ENCODE measurements around the gene DGKA. TPM values are rescaled to one million over a fixed set of nuclear protein-coding genes. Genes with fewer than 3 reads are reported as not detected.

Gene DGKA
- total RNA-seq, 4 donors from 2014 or later: 101 to 268 (median 138) TPM

GRCh38 chr12:55938826-55939501 is 8.0 kb downstream of the DGKA start:
- no peak for TF ChIP-seq POLR2A (IDR thresholded peaks at IDR 0.05)
- no peak for TF ChIP-seq POLR2AphosphoS5 (IDR thresholded peaks at IDR 0.05)
- no peak for TF ChIP-seq CTCF (IDR thresholded peaks at IDR 0.05)
- 92 to 93% methylated on average over 4 to 8 of the region's 8 CpGs for WGBS, 2 donors (ENCODE audit: low coverage in 1 of 2)
- Histone ChIP-seq H3K36me3 (peaks cover 0 to 11% (median 4%) of the 10 kb centered on the region in 4 donors), H3K27me3 (no peaks in the 10 kb centered on the region), H3K4me3 (no peak overlapping the region), H3K9me3 (no peaks in the 10 kb centered on the region), H3K27ac (peak overlapping the region in 3 of 4 donors; percentile 58 to 72 (median 59)), H3K4me1 (peaks cover 3 to 17% (median 7%) of the 10 kb centered on the region in 4 donors)
- in situ Hi-C loops (cut with MboI; ENCODE audit: low pct_ligation_motif_present in 1 of 4, low pct_unique_long_range_greater_than_20kb in 1 of 4, low sequenced_read_pairs in 3 of 4) (loop anchor here in 3 of 4 donors (5.0 to 25.0 kb wide), 5 partner anchors 124 to 204 kb away; partner anchors contain the start of genes ORMDL2 (in 2 of the 3), SARNP (in 2 of the 3) and GDF11 (in 1 of the 3)), intact Hi-C loops (cut with DNase I; ENCODE audit: low total_unique reads) (loop anchor here (5.0 kb wide), 1 partner anchor 947 kb away; no protein-coding TSS in a partner anchor)
- no peak for DNase-seq

GRCh38 chr12:55940065-55940732 is 9.2 kb downstream of the DGKA start:
- no peak overlapping the region for H3K4me3 ChIP-seq
- in situ Hi-C loops (cut with MboI; ENCODE audit: low pct_ligation_motif_present in 1 of 4, low pct_unique_long_range_greater_than_20kb in 1 of 4, low sequenced_read_pairs in 3 of 4): loop anchor here in 3 of 4 donors (10.0 to 25.0 kb wide), 2 partner anchors 125 to 128 kb away; partner anchors contain the start of genes ORMDL2 (in 3 of the 3) and SARNP (in 3 of the 3)

GRCh38 chr12:55942055-55942454 is 11.1 kb downstream of the DGKA start:
- Histone ChIP-seq H3K9me3 (no peaks in the 10 kb centered on the region), H3K27me3 (no peaks in the 10 kb centered on the region), H3K4me1 (peaks cover 0 to 10% (median 7%) of the 10 kb centered on the region in 4 donors), H3K4me3 (no peak overlapping the region), H3K27ac (no peak overlapping the region), H3K36me3 (peaks cover 0 to 23% (median 4%) of the 10 kb centered on the region in 4 donors)
- no peak for DNase-seq
- intact Hi-C loops (cut with DNase I; ENCODE audit: low total_unique reads) (no loop called here), in situ Hi-C loops (cut with MboI; ENCODE audit: low pct_ligation_motif_present in 1 of 4, low pct_unique_long_range_greater_than_20kb in 1 of 4, low sequenced_read_pairs in 3 of 4) (loop anchor here in 3 of 4 donors (10.0 to 25.0 kb wide), 2 partner anchors 127 to 130 kb away; partner anchors contain the start of genes ORMDL2 (in 3 of the 3) and SARNP (in 3 of the 3))
- 83 to 90% methylated on average over 1 to 4 of the region's 4 CpGs for WGBS, 2 donors (ENCODE audit: low coverage in 1 of 2)
- TF ChIP-seq EP300 (IDR thresholded peaks at IDR 0.05; ENCODE audit: low read depth) (no peak), CTCF (IDR thresholded peaks at IDR 0.05) (no peak), POLR2AphosphoS5 (IDR thresholded peaks at IDR 0.05) (no peak), POLR2A (IDR thresholded peaks at IDR 0.05) (no peak)

More at GRCh38 chr12:55940065-55940732, 9.2 kb downstream of the DGKA start:
- Histone ChIP-seq H3K27ac (peak overlapping the region; percentile 58 to 72 (median 60)), H3K9me3 (no peaks in the 10 kb centered on the region), H3K27me3 (no peaks in the 10 kb centered on the region), H3K36me3 (peaks cover 0 to 13% (median 4%) of the 10 kb centered on the region in 4 donors), H3K4me1 (peaks cover 0 to 14% (median 7%) of the 10 kb centered on the region in 4 donors)
- TF ChIP-seq EP300 (IDR thresholded peaks at IDR 0.05; ENCODE audit: low read depth) (no peak), POLR2AphosphoS5 (IDR thresholded peaks at IDR 0.05) (peak in 2 of 3 donors; percentile 31 to 50), POLR2A (IDR thresholded peaks at IDR 0.05) (no peak), CTCF (IDR thresholded peaks at IDR 0.05) (peak; percentile 87 to 94 (median 91))
- intact Hi-C loops (cut with DNase I; ENCODE audit: low total_unique reads): loop anchor here (2.0 kb wide), 1 partner anchor 201 kb away; no protein-coding TSS in a partner anchor
- WGBS, 2 donors (ENCODE audit: low coverage in 1 of 2): 16% methylated on average over 16 of the region's 18 CpGs; no CpG with 5 or more reads in 1 of the 2 donors
- DNase-seq: peak; percentile 92

Measured in transverse colon (tissue), 4 donors.